Germinal center (tissue), 1 donor: ENCODE data around the gene ATP2B2.
A peak's percentile ranks its signal among the peaks of the same experiment; 100 is the strongest.

Experiments used
- DNase-seq: peaks from one replicate; pipeline ENCODE4 v3.0.0; 2012; ENCODE audit warnings: mixed read lengths, low spot score

Gene ATP2B2

GRCh38 chr3:10400050-10400748 is 105.2 kb downstream of the ATP2B2 start:
- no peak for DNase-seq

GRCh38 chr3:10399634-10400033 is 105.8 kb downstream of the ATP2B2 start:
- no peak for DNase-seq

DNA sequence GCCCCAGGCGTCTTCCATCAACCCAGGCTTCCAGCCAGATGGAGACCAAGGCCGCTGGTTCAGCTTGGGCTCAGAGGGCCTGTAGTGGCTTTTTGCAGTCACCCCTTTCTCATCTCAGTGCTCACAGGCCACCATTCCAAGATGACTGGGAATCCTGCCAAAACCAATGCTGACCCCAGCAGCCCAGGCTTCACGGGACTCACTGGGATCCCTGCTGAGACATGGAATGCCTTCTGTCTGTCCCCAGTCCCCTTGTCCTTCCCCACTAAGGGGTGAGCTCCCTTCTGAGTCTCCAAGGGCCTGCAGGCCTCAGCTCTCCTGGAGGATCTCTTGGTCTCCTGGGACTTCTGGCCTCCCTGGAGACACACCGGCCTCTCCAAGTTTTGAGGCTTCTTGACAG is 107.0 kb downstream of the ATP2B2 start:
- DNase-seq, result no peak

DNA sequence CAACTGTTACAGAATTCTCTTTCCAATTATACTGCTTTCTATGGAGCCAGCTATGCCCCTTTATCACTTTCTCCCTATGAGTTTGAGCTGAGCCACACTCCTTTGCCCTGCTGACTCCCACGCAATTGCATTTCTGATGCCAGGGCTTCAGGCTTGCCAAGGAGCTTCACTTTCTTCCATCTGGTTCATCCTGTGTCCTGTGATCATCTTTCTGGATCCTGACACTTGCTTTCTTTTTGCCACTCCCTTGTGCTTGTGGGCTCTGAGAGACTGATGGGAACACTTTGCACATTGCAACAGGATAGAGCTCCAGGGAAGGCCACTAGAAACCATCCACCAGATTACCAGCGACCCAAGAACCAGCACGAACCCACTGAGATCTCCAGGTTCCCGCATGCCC is 107.5 kb downstream of the ATP2B2 start:
- no peak for DNase-seq

GRCh38 chr3:10396931-10397330 is 108.5 kb downstream of the ATP2B2 start:
- no peak for DNase-seq

- DNase-seq, result no peak
Measured at GRCh38 chr3:10396083-10396482, 109.3 kb downstream of the ATP2B2 start.

GRCh38 chr3:10395671-10396070 is 109.7 kb downstream of the ATP2B2 start:
- peak; percentile 55 for DNase-seq

- DNase-seq, result no peak
Measured at GRCh38 chr3:10395196-10395595, 110.2 kb downstream of the ATP2B2 start.

GRCh38 chr3:10394491-10395025 is 110.8 kb downstream of the ATP2B2 start:
- DNase-seq, result no peak

GRCh38 chr3:10393514-10393913 is 111.9 kb downstream of the ATP2B2 start:
- DNase-seq, result no peak

DNA sequence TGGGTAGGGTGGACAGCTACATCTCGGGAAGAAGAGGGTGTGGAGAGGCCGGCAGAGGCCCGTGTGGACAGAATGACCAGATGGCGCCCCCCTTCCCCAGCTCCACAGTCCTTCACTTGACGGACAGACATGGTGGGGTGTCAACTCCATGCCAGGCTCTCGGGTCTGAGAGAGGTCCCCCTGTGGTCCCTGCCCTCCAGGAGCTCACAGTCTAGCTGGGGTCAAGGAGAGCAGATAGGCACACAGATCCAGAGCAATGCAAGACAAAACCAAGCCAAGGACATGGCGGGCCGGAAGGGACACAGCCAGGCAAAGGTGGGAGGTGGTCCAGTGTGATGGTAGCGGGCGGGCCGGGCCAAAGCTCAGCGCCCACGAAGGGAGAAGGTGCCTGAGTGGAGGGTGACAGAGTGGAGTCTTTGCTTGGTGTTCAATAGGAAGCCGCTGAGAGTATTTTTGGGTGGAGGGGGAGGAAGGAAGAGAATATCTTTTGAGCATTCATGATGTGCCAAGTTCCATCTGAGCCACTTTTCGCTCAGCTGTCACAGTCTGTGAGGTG is 112.4 kb downstream of the ATP2B2 start:
- DNase-seq, result no peak

GRCh38 chr3:10392244-10392643 is 113.1 kb downstream of the ATP2B2 start:
- DNase-seq, result no peak

DNA sequence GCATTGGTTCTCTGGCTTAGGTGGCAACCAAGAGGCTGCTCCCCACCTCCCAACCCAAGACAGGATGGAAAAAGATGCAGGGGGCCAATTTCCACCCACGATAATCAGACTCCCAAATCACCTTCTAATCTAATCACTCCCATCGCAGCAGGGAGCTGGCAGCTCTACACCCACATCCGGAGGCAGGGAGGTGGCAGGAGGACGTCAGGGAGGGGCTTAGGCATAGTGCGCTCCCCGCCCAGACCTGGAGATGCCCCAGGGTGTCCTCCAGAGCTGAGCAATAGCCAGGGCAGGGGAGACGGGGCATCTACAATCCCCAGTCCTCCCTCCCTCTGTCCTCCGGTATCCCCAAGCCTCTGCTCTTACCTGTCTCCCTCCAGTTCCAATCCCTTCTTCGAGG is 114.0 kb downstream of the ATP2B2 start:
- DNase-seq, result no peak

- no peak for DNase-seq
Measured at GRCh38 chr3:10390641-10391373, 114.6 kb downstream of the ATP2B2 start.

DNA sequence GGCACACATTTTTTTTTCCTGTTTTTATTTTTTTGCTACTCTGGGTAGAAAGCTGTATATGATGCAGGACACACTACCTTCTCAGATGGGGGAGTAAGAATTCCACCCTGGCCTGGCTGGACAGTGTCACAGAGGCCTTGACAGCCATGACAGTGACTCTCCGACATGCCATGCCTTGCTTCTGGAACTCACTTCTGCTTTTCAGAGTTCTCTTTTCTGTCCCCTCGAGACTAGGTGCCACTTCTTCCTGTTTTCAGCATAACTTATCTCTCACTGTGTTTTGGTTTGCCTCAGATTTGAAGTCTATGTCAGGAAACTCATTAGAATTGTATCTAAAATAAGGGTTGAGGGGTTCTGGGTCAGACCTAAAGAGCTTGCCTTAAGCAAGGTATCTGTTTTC is 115.4 kb downstream of the ATP2B2 start:
- DNase-seq, result peak; percentile 69

DNA sequence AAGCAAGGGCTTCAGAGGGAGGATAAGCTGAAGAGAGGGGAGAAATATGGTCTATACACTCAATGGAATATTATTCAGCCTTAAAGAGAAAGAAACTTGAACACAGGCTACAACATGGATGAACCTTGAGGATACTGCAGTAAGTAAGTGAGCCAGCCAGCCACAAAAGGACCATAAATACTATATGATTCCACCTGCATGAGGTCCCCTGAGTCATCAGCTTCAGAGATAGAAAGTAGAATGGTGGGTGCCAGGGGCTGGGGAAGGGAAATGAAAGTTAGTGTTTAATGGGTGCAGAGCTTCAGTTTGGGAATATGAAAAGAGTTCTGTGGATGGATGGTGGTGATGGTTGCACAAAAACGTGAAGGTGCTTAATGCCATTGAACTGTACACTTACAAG is 116.0 kb downstream of the ATP2B2 start:
- DNase-seq, result peak; percentile 25

DNA sequence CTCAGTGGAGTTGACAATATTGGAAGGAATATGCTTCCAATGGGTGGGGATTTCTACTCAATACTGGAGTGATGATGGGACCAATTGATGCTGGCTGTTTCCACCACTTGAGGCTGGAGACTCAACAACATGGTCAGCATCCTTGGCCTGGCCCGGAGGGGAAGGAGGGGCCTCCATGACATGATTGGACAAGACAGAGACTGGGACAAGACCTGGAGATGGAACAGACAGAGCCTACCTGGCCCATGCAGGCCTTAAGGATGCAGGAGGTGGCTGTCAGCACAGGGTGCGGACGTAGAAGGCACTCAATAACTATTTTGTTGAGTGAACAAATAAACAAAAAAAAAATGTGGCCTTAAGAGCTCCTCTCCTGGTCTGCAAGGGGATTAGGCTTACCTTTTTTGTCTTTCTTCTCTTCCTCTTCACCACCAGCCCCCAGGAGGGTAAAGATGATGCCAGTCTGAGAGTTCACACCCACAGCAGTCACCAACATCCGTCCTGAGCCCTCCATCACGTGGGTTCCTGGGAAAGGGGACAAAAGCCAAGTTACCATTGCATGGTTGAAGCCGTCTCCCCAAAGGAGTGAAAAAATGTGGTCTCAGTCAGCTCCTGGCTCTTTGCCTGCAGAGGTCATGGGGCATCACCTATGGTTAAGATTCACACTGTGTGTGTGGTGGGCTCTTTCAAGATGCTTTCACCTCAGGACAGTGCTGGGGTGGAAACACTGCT is 117.3 kb downstream of the ATP2B2 start:
- DNase-seq, result no peak

DNA sequence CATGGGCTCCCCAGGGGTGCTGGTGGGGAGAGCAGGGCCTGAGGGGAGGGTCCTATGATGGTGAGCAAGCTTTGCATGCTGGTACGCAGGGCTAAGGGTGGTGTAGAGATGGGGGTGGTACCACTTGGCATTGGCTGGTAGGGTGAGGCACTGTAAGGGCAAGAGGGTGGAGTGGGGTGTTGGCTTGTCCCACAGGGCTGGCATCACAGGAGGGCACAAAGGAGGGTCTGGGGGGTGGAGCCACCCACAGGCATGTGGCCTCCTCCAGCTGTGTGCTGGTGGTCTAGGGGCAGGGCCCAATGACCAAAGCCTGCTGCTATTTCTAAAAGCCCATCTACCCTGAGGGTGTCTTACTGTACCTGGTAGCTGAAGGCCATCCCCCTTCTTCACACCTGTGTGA is 119.3 kb downstream of the ATP2B2 start:
- no peak for DNase-seq

DNA sequence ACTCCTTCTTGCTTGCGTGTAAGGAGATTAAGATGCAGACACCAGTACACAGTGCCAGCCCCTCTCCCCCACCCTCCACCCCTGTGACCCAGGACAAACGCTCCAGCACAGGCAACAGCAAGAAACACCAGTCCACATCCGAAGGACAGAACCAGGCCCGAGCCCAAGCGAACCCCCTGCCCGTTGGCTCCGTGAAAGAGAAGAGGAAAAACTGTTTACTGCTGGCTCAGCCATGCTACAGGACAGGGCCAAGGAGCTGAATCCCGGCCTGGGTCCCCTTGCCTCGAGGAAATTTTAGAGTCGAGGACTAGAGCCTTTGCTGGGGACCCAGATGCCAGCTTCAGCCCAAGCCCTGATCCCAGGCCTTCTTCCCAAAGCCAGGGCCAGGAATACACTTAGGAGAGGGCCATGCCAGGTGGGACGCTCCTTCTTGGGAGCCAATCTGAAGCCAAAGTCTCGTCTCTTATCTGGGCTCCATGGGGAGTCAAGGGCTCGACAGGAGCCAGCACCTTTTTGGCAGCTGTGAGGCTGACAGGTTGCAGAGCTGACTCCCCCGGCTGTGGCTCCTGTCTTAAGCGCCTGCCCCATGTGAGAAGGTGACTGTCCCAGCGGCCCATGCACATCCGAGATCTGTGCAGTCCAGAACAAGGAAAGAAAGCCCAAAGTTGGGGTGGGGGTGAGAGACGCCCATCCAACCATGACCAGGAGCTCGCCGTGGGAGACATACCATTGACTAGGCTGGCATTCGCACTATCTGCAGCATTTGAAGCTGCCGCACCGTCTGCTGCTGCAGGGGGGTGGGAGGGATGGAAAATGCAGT is 120.6 kb downstream of the ATP2B2 start:
- no peak for DNase-seq

DNA sequence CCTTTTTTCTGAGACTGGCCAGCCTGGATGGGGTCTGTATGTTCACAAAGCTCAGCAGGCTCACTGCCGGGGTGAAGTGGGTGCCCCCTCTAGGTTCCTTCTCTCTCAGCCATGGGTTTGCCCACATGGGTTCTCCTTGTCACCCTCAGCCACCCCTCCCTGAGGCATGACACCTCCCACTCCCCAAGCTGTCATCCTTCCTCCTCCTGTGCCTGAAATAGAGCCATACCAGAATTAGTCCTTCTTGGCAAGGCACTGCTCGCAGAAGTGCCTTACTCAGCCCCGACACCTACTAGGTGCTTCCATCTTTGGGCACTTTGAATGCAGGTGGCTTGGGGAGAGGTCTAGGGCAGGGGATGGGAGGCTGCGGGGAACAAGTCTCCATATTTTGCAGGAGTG is 121.5 kb downstream of the ATP2B2 start:
- DNase-seq, result no peak
